Left ventricle myocardium inferior (tissue), 1 donor: ENCODE results near the gene OCA2. TPM values are rescaled to one million over a fixed set of nuclear protein-coding genes. Genes with fewer than 3 reads are reported as not detected.

Source experiments
- DNase-seq: peaks from one replicate; pipeline ENCODE4 v3.0.0-alpha.2; 2020
- H3K27ac ChIP-seq: fragments of 200-600 bp; replicated peaks from 2 replicates; pipeline ENCODE4 v1.8.0; 2021
- H3K27me3 ChIP-seq: fragments of 200-600 bp; 2 replicates; pipeline ENCODE4 v1.8.0; 2021; ENCODE audit warnings: low read depth
- H3K36me3 ChIP-seq: fragments of 200-600 bp; 2 replicates; pipeline ENCODE4 v1.8.0; 2021
- H3K4me1 ChIP-seq: fragments of 200-600 bp; 2 replicates; pipeline ENCODE4 v1.8.0; 2021
- H3K4me3 ChIP-seq: fragments of 200-600 bp; 2 replicates; pipeline ENCODE4 v1.8.0; 2021; ENCODE audit warnings: mild to moderate bottlenecking, moderate library complexity
- H3K9me3 ChIP-seq: fragments of 200-600 bp; replicated peaks from 2 replicates; pipeline ENCODE4 v1.8.0; 2021
- intact Hi-C: fragments of 100-400 bp; cut with micrococcal nuclease; formaldehyde crosslinking; loops from one replicate; pipeline ENCODE4 v1.11.0; 2022
- total RNA-seq: library from RNA; stranded (reverse); fragmentation: NEBNext Ultra II Directional; extraction: Animal tissue kit (Norgen Biotek cat#: 25700); gene quantifications from one replicate; pipeline ENCODE4 v1.2.1, GENCODE V29; 2021
- TF ChIP-seq, protein P1 (sequence below): fragments of 200-600 bp; IDR thresholded peaks from 2 replicates; pipeline ENCODE4 v1.8.0; 2021; ENCODE audit warnings: antibody characterized with exemption, mild to moderate bottlenecking, borderline replicate concordance
- donor health status: DM: no; HTN: yes; CAD: no; lungs with severe emphysema.

The OCA2 gene
- total RNA-seq, 1 donor from 2014 or later, result not detected

DNA sequence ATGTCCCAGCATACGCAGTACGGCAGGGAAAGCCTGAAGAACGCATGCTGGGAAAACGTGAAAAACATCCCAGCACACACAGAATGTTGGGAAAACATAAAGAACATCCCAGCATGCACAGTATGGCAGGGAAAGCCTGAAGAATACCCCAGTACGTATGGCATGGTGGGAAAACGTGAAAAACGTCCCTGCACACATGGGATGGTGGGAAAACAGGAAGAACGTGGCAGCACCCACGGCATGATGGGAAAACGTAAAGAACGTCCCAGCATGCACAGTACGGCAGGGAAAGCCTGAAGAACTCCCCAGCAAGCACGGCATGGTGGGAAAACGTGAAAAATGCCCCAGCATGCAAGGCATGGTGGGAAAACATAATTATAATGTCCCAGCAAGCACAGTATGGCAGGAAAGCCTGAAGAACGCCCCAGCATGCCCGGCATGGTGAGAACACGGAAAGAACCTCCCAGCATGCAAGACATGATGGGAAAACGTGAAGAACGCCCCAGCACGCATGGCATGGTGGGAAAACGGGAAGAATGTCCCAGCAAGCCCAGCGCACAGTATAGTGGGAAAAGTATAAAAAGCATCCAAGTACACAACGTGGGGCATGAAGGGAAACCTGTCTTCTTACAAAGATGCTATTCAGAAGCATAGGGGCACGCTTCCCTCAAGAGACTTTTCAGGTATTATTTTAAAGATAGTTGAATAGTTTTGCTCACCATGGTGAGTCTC, 128.3 kb downstream of the OCA2 start:
- TF ChIP-seq, protein P1, sequence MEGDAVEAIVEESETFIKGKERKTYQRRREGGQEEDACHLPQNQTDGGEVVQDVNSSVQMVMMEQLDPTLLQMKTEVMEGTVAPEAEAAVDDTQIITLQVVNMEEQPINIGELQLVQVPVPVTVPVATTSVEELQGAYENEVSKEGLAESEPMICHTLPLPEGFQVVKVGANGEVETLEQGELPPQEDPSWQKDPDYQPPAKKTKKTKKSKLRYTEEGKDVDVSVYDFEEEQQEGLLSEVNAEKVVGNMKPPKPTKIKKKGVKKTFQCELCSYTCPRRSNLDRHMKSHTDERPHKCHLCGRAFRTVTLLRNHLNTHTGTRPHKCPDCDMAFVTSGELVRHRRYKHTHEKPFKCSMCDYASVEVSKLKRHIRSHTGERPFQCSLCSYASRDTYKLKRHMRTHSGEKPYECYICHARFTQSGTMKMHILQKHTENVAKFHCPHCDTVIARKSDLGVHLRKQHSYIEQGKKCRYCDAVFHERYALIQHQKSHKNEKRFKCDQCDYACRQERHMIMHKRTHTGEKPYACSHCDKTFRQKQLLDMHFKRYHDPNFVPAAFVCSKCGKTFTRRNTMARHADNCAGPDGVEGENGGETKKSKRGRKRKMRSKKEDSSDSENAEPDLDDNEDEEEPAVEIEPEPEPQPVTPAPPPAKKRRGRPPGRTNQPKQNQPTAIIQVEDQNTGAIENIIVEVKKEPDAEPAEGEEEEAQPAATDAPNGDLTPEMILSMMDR, result no peak
- Histone ChIP-seq H3K27me3 (no peaks in the 10 kb centered on the region), H3K4me3 (no peak overlapping the region), H3K4me1 (no peaks in the 10 kb centered on the region), H3K36me3 (no peaks in the 10 kb centered on the region), H3K27ac (no peak overlapping the region), H3K9me3 (peaks cover 27% of the 10 kb centered on the region)
- intact Hi-C loops, result no loop called here
- DNase-seq, result no peak

DNA sequence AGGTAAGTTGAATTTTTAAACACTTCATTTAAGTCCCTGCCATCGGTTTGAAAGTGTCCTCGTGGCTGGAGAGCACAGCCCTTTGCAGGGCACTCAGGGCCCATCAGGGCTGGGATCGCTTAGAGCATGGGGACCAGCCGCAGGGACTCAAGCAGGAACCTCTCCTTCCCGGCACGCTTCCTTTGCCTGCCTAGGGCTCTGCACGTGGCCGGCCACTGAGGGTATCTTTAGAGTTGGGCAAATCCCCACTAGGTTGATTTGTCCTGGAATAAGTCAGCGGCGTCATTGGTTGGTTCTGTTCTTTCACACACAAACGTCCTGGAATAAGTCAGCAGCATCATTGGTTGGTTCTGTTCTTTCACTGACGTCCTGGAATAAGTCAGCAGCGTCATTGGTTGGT, 131.6 kb downstream of the OCA2 start:
- Histone ChIP-seq H3K36me3 (no peaks in the 10 kb centered on the region), H3K4me1 (no peaks in the 10 kb centered on the region), H3K27me3 (no peaks in the 10 kb centered on the region), H3K4me3 (no peak overlapping the region), H3K27ac (no peak overlapping the region), H3K9me3 (peaks cover 8% of the 10 kb centered on the region)
- TF ChIP-seq, protein P1, result no peak
- no peak for DNase-seq
- intact Hi-C loops, result no loop called here

DNA sequence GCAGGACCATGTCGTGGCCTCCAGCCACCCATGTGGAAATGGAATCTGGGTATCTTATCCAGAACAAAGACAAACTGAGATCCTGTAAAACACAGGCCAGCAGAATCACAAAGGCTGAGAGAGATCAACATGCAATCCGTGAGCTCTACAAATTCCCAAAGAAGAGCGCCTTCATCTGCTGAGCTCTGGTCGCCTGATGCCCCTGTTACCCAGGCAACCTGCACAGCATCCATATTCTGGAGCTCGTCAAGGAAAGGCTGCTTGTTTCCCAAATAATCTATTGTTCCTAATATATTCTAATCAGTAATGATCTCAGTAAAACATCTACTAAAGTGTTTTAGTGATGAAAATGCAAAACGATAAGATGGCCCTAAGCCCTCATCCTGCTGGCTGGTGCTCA, 133.6 kb downstream of the OCA2 start:
- Histone ChIP-seq H3K27me3 (no peaks in the 10 kb centered on the region), H3K4me3 (no peak overlapping the region), H3K27ac (no peak overlapping the region), H3K9me3 (no peaks in the 10 kb centered on the region), H3K4me1 (no peaks in the 10 kb centered on the region), H3K36me3 (no peaks in the 10 kb centered on the region)
- intact Hi-C loops, result no loop called here
- TF ChIP-seq, protein P1, result no peak
- DNase-seq, result no peak

DNA sequence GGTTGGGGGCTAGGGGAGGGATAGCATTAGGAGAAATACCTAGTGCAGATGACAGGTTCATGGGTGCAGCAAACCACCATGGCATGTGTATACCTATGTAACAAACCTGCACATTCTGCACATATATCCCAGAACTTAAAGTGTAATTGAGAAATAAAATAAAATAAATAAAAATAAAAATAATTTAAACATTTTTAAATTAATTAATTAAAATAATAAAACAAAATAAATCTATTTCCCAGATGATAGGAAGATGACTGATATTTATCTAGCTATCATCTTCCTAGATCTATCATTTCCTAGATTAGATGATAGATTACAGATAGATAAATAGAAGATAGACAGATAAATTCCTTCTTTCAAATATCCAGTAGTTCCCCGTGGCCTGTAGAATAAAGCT, 137.3 kb downstream of the OCA2 start:
- H3K36me3 ChIP-seq, result no peaks in the 10 kb centered on the region
- peaks cover 4% of the 10 kb centered on the region for H3K27me3 ChIP-seq
- no peaks in the 10 kb centered on the region for H3K4me1 ChIP-seq
- H3K27ac ChIP-seq, result no peak overlapping the region
- intact Hi-C loops, result no loop called here
- TF ChIP-seq, protein P1, result no peak
- H3K9me3 ChIP-seq, result no peaks in the 10 kb centered on the region
- H3K4me3 ChIP-seq, result no peak overlapping the region
- DNase-seq, result no peak

DNA sequence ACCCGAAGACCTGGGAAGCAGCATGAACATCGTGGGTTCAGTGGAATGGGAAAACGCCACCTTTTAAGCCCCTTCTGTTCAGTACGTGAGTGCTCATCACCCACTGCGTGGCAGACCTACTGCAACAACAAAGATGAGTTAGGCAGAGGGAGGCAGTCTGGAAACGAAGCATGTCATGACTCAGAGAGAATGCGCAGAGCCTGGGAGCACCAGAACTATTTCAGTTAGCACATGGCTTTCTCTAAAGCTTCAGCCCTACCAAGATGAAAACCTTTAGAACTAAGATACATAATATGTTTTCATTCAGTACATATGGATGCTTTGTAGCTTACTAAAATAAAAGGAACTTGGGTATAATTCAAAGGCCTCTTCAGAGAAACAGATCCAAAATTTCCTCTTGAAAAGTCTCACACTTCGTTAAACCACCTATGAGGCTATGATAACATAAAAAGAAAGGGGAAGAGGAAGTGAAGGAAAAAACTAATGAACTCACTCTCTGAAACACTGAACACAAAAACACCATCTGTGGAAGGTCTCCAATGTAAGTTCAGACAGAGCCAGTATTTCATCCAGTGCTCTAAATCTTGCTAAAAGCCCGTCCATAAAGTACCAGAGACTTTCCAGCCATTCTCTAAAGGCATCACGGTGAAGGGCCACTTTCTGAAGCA, 140.1 kb downstream of the OCA2 start:
- Histone ChIP-seq H3K36me3 (no peaks in the 10 kb centered on the region), H3K9me3 (no peaks in the 10 kb centered on the region), H3K27me3 (peaks cover 16% of the 10 kb centered on the region), H3K4me1 (no peaks in the 10 kb centered on the region), H3K27ac (no peak overlapping the region), H3K4me3 (no peak overlapping the region)
- intact Hi-C loops, result no loop called here
- TF ChIP-seq, protein P1, result no peak
- no peak for DNase-seq
